ENCODE measurements around the gene BEAN1. TPM values are rescaled to one million over a fixed set of nuclear protein-coding genes. Genes with fewer than 3 reads are reported as not detected.
A peak's percentile ranks its signal among the peaks of the same experiment; 100 is the strongest.

Gene BEAN1
- total RNA-seq, 4 donors from 2014 or later: 0.23 to 0.50 TPM; not detected in 2

DNA sequence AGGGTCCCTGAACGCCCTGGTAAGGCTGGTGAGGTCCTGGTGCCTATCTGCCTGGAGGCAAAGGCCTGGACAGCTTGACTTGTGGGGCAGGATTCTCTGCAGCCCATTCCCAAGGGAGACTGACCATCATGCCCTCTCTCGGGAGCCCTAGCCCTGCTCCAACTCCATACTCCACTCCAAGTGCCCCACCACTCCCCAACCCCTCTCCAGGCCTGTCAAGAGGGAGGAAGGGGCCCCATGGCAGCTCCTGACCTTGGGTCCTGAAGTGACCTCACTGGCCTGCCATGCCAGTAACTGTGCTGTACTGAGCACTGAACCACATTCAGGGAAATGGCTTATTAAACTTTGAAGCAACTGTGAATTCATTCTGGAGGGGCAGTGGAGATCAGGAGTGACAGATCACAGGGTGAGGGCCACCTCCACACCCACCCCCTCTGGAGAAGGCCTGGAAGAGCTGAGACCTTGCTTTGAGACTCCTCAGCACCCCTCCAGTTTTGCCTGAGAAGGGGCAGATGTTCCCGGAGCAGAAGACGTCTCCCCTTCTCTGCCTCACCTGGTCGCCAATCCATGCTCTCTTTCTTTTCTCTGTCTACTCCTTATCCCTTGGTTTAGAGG lies 23.5 kb upstream of the BEAN1 start:
- Histone ChIP-seq H3K27ac (replicated peaks in 1 of 4) (no peak overlapping the region), H3K9me3 (no peaks in the 10 kb centered on the region), H3K4me1 (peaks cover 29 to 38% (median 34%) of the 10 kb centered on the region in 4 donors), H3K4me3 (no peak overlapping the region), H3K27me3 (peaks cover 0 to 10% (median 0%) of the 10 kb centered on the region in 4 donors), H3K36me3 (peaks cover 0 to 41% (median 8%) of the 10 kb centered on the region in 4 donors)
- intact Hi-C loops (cut with DNase I): no loop called here
- TF ChIP-seq POLR2A (IDR thresholded peaks at IDR 0.05; ENCODE audit: low read depth) (no peak), EP300 (IDR thresholded peaks at IDR 0.05) (no peak), POLR2AphosphoS5 (IDR thresholded peaks at IDR 0.05) (no peak)
- TF ChIP-seq, protein P1, sequence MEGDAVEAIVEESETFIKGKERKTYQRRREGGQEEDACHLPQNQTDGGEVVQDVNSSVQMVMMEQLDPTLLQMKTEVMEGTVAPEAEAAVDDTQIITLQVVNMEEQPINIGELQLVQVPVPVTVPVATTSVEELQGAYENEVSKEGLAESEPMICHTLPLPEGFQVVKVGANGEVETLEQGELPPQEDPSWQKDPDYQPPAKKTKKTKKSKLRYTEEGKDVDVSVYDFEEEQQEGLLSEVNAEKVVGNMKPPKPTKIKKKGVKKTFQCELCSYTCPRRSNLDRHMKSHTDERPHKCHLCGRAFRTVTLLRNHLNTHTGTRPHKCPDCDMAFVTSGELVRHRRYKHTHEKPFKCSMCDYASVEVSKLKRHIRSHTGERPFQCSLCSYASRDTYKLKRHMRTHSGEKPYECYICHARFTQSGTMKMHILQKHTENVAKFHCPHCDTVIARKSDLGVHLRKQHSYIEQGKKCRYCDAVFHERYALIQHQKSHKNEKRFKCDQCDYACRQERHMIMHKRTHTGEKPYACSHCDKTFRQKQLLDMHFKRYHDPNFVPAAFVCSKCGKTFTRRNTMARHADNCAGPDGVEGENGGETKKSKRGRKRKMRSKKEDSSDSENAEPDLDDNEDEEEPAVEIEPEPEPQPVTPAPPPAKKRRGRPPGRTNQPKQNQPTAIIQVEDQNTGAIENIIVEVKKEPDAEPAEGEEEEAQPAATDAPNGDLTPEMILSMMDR (IDR thresholded peaks at IDR 0.05): no peak
- DNase-seq (ENCODE audit: extremely low spot score): no peak
- 91% methylated on average over 5 of the region's 5 CpGs for WGBS

DNA sequence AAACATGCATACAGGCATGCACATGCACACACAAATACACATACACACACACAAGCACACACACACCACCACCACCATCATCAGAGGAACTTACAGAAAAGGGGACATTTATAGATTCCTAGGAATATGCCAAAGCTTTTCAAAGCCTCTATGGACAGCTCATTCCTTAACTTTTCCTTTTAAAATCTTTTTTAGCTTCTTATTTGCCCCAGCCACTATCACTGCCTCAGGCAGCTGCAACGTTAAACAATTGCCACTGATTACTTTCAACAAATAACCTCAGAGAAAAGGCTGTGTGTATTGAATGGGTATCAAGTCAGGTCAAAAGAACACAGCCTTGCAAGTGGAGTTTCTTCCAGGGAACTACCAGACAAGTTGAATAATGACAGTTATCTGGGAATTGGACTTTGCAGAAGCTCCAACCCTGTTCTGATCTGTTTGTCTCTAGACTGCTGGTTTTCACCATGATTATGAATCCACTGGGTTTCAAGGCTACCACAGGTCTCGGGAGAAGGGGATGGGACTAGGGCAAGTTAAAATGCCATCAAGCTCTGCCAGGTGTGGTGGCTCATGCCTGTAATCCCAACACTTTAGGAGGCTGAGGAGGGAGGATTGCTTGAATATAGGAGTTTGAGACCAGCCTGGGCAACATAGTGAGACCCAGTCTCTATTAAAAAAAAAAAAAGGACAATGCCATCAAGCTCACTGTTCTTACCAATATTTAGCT lies 21.9 kb upstream of the BEAN1 start:
- H3K27me3 ChIP-seq: peaks cover 0 to 20% (median 0%) of the 10 kb centered on the region in 4 donors
- peaks cover 0 to 31% (median 8%) of the 10 kb centered on the region in 4 donors for H3K36me3 ChIP-seq
- H3K9me3 ChIP-seq: no peaks in the 10 kb centered on the region
- 81% methylated on average over 2 of the region's 2 CpGs for WGBS
- no peak for DNase-seq (ENCODE audit: extremely low spot score)
- intact Hi-C loops (cut with DNase I): loop anchor here (5.0 kb wide), 2 partner anchors 197 to 462 kb away; partner anchors contain the start of gene CMTM3
- peaks cover 26 to 34% (median 29%) of the 10 kb centered on the region in 4 donors for H3K4me1 ChIP-seq
- no peak overlapping the region for H3K4me3 ChIP-seq
- H3K27ac ChIP-seq (replicated peaks in 1 of 4): no peak overlapping the region
- TF ChIP-seq POLR2A (IDR thresholded peaks at IDR 0.05; ENCODE audit: low read depth) (no peak), EP300 (IDR thresholded peaks at IDR 0.05) (no peak), POLR2AphosphoS5 (IDR thresholded peaks at IDR 0.05) (no peak)
- TF ChIP-seq, protein P1 (IDR thresholded peaks at IDR 0.05): no peak

DNA sequence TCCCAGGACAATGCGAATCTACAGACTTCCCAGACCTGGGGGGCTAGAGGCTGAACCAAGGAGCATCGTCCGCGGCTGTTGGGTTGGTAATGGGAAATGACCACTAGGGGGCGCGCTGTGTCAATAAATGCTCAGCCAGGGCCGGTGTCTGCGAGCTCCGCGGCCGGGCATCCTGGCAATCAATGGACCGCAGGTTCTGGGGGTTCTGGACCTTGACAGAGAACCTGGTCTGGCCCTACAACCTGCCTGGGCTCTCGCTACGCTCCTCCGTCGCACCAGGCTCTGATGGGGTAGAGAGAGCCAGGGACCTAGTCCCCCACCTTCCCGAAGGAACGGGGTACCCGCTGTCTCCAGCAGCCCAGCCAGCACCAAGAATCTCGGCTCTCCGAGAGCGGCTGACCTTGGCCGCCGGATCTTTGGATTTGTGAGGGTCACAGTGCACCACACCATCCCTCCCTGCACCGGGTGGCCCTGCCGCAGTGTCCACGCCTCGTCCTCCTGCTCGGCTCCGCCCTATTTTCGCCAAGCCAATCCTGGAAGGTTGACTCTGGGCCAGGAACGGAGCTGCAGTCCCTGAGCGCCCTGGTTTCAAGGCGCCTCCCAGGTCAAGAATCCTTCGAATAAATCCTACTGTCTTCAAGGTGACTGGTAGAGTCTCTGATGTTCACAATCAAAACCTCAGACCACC lies 20.4 kb upstream of the BEAN1 start:
- Histone ChIP-seq H3K27ac (replicated peaks in 1 of 4) (peak overlapping the region in 2 of 4 donors; percentile 35 to 51), H3K36me3 (peaks cover 0 to 20% (median 8%) of the 10 kb centered on the region in 4 donors), H3K9me3 (peaks cover 0 to 3% (median 0%) of the 10 kb centered on the region in 4 donors), H3K4me1 (peaks cover 12 to 20% (median 17%) of the 10 kb centered on the region in 4 donors), H3K4me3 (peak overlapping the region; percentile 52 to 63 (median 54)), H3K27me3 (peaks cover 0 to 20% (median 0%) of the 10 kb centered on the region in 4 donors)
- TF ChIP-seq POLR2A (IDR thresholded peaks at IDR 0.05; ENCODE audit: low read depth) (no peak), EP300 (IDR thresholded peaks at IDR 0.05) (no peak)
- TF ChIP-seq, protein P1 (IDR thresholded peaks at IDR 0.05): peak; percentile 83 to 89 (median 86)
- intact Hi-C loops (cut with DNase I): loop anchor here (1.0 to 5.0 kb wide), 3 partner anchors 77 to 461 kb away; partner anchors contain the start of gene CMTM3
- under 1% methylated on average over 23 of the region's 35 CpGs for WGBS
- DNase-seq (ENCODE audit: extremely low spot score): peak; percentile 98

DNA sequence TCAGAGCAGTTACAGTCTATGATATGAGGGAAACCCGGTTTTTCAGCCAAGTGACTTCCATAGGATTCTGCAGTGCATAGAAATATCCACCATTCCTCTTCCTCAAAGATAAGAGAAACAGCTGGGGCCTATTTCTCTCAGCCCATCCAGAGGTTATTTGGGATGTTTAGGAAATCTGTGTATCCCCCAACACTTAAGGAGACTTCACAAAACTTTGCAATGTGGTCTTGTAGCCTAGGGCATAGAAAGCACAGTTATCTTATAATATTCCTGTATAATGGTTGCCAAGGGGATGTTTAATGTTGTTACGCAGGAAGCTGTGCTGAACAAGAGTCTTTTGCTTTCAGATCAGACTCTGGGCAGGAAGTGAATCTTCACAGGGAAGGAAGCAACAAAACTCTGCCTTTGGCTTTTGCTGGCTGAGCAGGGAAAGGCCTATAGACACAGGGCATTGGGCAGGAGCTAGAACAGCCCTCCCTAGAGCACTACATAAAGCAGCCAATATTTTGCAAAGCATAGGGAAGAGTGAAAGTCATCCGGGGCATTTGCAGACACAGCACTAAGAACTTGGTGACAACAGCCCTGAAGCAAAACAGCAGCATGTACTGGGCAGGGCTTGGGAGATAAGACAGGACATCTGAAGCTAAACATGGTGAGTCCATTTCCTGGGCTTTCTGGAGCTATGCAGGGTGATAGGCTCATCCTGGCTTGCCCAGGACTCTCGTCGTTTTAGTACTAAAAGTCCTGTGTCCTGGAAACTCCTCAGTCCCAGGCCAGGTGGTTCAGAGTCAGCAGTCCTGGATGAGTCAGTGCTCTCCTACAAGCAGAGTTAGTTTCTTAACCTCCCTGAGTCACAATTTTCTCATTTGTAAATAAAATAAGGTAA lies 18.7 kb upstream of the BEAN1 start:
- peaks cover 0 to 3% (median 0%) of the 10 kb centered on the region in 4 donors for H3K9me3 ChIP-seq
- 50% methylated on average over 5 of the region's 5 CpGs for WGBS
- peaks cover 0 to 10% (median 3%) of the 10 kb centered on the region in 4 donors for H3K36me3 ChIP-seq
- TF ChIP-seq POLR2A (IDR thresholded peaks at IDR 0.05; ENCODE audit: low read depth): no peak
- TF ChIP-seq POLR2AphosphoS5 (IDR thresholded peaks at IDR 0.05): no peak
- TF ChIP-seq, protein P1 (IDR thresholded peaks at IDR 0.05): no peak
- TF ChIP-seq EP300 (IDR thresholded peaks at IDR 0.05): no peak
- intact Hi-C loops (cut with DNase I): loop anchor here (5.0 kb wide), 2 partner anchors 194 to 459 kb away; partner anchors contain the start of gene CMTM3
- H3K27me3 ChIP-seq: peaks cover 0 to 20% (median 0%) of the 10 kb centered on the region in 4 donors
- peak overlapping the region in 2 of 4 donors; percentile 21 to 34 for H3K27ac ChIP-seq (replicated peaks in 1 of 4)
- DNase-seq (ENCODE audit: extremely low spot score): no peak
- no peak overlapping the region for H3K4me3 ChIP-seq
- peaks cover 10 to 20% (median 14%) of the 10 kb centered on the region in 4 donors for H3K4me1 ChIP-seq
